ENCODE results near the gene P4HTM. TPM values are rescaled to one million over a fixed set of nuclear protein-coding genes. Genes with fewer than 3 reads are reported as not detected.

P4HTM gene, protein sequence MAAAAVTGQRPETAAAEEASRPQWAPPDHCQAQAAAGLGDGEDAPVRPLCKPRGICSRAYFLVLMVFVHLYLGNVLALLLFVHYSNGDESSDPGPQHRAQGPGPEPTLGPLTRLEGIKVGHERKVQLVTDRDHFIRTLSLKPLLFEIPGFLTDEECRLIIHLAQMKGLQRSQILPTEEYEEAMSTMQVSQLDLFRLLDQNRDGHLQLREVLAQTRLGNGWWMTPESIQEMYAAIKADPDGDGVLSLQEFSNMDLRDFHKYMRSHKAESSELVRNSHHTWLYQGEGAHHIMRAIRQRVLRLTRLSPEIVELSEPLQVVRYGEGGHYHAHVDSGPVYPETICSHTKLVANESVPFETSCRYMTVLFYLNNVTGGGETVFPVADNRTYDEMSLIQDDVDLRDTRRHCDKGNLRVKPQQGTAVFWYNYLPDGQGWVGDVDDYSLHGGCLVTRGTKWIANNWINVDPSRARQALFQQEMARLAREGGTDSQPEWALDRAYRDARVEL
- total RNA-seq (2014; rRNA removed; shearing (Covaris generic); ENCODE audit: low replicate concordance) = 65.2 and 72.9 TPM in 2 replicates

DNA sequence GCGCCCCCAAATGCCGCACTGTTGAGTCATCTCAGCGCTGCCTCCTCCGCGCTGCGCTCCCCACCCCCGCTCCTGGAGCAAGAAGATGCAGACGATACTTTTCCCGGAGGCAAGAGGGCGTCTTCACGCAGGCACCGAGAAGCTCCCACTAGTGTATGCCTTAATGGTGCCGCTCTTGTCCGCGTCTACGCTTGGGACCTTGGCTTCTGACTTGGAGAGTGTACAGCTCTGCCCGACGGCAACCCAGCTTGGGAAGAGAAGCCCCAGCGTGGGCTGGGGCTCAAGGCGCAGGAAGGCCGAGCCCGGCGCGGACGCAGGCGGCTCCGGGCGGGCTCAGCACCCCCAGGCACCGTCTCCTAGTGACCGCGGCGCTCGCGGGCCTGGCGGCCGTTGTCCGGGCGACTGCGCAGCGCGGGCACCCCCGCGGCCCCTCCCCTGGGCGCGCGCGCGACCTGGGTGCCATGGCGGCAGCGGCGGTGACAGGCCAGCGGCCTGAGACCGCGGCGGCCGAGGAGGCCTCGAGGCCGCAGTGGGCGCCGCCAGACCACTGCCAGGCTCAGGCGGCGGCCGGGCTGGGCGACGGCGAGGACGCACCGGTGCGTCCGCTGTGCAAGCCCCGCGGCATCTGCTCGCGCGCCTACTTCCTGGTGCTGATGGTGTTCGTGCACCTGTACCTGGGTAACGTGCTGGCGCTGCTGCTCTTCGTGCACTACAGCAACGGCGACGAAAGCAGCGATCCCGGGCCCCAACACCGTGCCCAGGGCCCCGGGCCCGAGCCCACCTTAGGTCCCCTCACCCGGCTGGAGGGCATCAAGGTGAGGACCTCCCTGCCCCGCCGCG is at the start of gene P4HTM:
Gene P4HTM (plus strand): TSS at position 446 of the 840 bp plus-strand sequence. CDS start 16 bp downstream, at position 462.
- in situ Hi-C loops (cut with HindIII; ENCODE audit: low pct_unique_long_range_greater_than_20kb, low sequenced_read_pairs) = no loop called here

DNA sequence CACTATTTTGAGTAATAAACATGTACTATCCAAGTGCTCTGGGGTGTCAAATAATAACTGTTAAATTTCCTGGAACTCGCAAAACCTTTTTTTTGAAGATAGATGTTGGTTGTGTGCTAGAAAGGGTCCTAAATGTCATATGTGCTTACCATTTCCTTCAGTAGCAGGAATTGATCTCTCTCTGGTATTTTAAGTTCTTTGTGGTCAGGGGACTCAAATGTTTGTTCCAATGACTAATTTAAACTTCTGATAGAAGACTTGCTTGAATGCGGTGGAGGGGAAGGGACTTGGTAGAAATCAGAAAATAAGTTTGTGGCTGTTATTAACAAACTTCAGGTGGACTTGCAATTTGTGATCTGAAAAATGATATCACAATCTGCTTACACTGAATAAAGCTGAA is 44.6 kb upstream of the P4HTM start:
- in situ Hi-C loops (cut with HindIII; ENCODE audit: low pct_unique_long_range_greater_than_20kb, low sequenced_read_pairs) = no loop called here
- DNase-seq (ENCODE audit: low read depth) = no peak

More for the DNA sequence above, at the start of gene P4HTM:
- peak; percentile 86 for DNase-seq (ENCODE audit: low read depth)

DNA sequence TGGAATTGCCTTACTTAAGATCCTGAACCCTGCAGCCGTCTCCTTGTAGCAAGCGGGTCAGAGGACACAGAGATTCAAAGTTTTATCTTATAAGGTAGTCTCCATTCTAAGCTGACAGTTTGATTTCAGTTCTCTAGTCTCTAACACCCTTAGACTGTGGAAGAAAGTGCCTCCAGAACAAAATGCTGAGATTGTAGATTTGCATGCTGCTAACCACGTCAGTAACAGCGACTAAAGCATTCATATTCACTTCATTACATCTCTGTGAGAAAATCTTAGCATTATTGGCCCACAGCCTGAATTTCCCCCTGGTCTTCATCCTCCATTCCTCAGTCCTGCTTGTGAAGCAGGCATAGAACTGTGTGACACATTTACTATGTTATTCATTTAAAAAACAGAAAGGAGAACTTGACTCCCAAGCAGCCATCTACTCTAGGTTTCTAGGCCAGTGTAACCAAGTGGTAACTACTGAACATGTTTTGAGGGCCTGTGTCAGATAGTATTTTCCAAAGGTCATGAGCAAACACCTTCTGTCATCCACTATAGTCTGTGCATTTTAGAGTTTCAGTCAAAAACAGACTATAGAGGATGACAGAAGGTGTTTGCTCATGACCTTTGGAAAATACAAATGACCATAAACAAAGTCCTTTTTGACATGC is 44.0 kb upstream of the P4HTM start:
- DNase-seq (ENCODE audit: low read depth) = no peak
- in situ Hi-C loops (cut with HindIII; ENCODE audit: low pct_unique_long_range_greater_than_20kb, low sequenced_read_pairs) = no loop called here

DNA sequence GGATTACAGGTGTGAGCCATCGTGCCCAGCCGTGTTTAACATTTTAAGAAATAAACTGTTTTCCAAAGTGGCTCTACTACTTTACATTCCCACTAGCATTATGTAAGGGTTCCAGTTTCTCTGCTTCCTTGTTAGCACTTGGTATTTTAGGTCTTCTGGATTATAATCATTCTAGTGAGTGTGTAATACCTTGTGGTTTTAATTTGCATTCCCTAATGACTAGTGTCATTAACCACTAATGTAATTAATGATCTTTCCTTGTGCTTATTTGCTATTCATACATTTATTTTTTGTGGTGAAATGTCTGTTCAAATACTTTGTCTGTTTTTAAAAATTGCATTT is 40.7 kb upstream of the P4HTM start:
- in situ Hi-C loops (cut with HindIII; ENCODE audit: low pct_unique_long_range_greater_than_20kb, low sequenced_read_pairs) = no loop called here
- peak; percentile 12 for DNase-seq (ENCODE audit: low read depth)

DNA sequence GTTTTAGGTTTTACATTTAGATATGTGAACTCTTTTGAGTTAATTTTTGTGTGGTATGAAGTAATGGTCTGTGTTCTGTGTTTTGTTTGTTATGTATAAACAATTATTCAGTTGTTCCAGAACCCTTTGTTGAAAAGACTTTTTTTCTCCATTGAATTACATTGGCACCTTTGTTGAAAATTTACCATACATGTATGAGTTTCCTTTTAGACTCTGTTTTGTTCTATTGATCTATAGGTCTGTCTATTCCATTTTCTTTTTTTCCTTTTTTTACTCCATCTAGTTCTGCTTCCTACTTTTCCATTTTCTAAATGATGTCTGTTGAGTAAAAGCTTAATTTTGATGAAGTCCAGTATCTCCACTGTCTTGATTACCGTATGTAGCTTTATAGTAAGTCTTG is 40.0 kb upstream of the P4HTM start:
- no peak for DNase-seq (ENCODE audit: low read depth)
- in situ Hi-C loops (cut with HindIII; ENCODE audit: low pct_unique_long_range_greater_than_20kb, low sequenced_read_pairs) = no loop called here

- DNase-seq (ENCODE audit: low read depth) = no peak
- in situ Hi-C loops (cut with HindIII; ENCODE audit: low pct_unique_long_range_greater_than_20kb, low sequenced_read_pairs) = no loop called here
Measured at GRCh38 chr3:48951764-48952163, 38.3 kb upstream of the P4HTM start.

- in situ Hi-C loops (cut with HindIII; ENCODE audit: low pct_unique_long_range_greater_than_20kb, low sequenced_read_pairs) = no loop called here
- DNase-seq (ENCODE audit: low read depth) = peak; percentile 10
Measured at GRCh38 chr3:48952510-48953118, 37.4 kb upstream of the P4HTM start.

DNA sequence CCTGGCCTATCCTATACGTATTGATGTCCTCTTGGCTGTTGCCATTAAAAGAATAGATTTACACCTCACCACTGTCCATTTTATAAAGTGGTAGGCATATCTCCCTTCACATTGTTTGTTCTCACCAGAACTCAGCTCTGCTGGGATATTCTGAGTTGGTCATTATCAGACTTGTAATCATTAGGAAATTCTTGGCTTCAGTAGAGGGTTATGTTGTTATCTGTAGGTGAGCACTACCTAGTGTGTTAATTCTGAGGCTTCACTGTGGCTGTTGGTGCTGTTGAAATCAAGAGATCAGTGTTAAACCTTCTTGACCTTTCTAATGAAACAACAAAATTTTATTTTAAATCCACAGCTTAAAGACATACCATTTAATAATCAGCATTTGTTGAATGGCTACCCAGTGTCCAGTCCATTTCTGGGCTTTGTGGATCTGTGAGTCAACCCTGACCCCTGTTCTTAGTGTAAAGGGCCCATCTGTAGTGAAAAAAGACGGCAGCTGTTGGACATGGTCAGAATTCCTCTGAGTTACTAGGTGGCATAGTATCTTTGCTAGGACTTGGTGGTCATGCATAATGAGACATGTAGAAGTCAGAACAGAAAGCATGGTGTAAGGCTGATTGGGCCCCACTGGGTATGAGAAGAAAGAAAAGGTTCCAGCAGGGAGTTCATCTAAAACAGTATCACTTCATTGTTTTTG is 32.9 kb upstream of the P4HTM start:
- DNase-seq (ENCODE audit: low read depth) = no peak
- in situ Hi-C loops (cut with HindIII; ENCODE audit: low pct_unique_long_range_greater_than_20kb, low sequenced_read_pairs) = no loop called here

GRCh38 chr3:48960841-48961413 is 29.1 kb upstream of the P4HTM start:
- no peak for DNase-seq (ENCODE audit: low read depth)
- in situ Hi-C loops (cut with HindIII; ENCODE audit: low pct_unique_long_range_greater_than_20kb, low sequenced_read_pairs) = no loop called here

GRCh38 chr3:48962340-48962739 is 27.7 kb upstream of the P4HTM start:
- in situ Hi-C loops (cut with HindIII; ENCODE audit: low pct_unique_long_range_greater_than_20kb, low sequenced_read_pairs) = no loop called here
- no peak for DNase-seq (ENCODE audit: low read depth)

- in situ Hi-C loops (cut with HindIII; ENCODE audit: low pct_unique_long_range_greater_than_20kb, low sequenced_read_pairs) = no loop called here
- DNase-seq (ENCODE audit: low read depth) = no peak
Measured at GRCh38 chr3:48962939-48963338, 27.1 kb upstream of the P4HTM start.

- in situ Hi-C loops (cut with HindIII; ENCODE audit: low pct_unique_long_range_greater_than_20kb, low sequenced_read_pairs) = no loop called here
- DNase-seq (ENCODE audit: low read depth) = no peak
Measured at GRCh38 chr3:48963591-48963990, 26.4 kb upstream of the P4HTM start.

GRCh38 chr3:48966367-48966766 is 23.7 kb upstream of the P4HTM start:
- DNase-seq (ENCODE audit: low read depth) = no peak
- in situ Hi-C loops (cut with HindIII; ENCODE audit: low pct_unique_long_range_greater_than_20kb, low sequenced_read_pairs) = no loop called here

- DNase-seq (ENCODE audit: low read depth) = no peak
- in situ Hi-C loops (cut with HindIII; ENCODE audit: low pct_unique_long_range_greater_than_20kb, low sequenced_read_pairs) = no loop called here
Measured at GRCh38 chr3:48966876-48967361, 23.1 kb upstream of the P4HTM start.

GRCh38 chr3:48970586-48970985 is 19.5 kb upstream of the P4HTM start:
- no peak for DNase-seq (ENCODE audit: low read depth)
- in situ Hi-C loops (cut with HindIII; ENCODE audit: low pct_unique_long_range_greater_than_20kb, low sequenced_read_pairs) = no loop called here

DNA sequence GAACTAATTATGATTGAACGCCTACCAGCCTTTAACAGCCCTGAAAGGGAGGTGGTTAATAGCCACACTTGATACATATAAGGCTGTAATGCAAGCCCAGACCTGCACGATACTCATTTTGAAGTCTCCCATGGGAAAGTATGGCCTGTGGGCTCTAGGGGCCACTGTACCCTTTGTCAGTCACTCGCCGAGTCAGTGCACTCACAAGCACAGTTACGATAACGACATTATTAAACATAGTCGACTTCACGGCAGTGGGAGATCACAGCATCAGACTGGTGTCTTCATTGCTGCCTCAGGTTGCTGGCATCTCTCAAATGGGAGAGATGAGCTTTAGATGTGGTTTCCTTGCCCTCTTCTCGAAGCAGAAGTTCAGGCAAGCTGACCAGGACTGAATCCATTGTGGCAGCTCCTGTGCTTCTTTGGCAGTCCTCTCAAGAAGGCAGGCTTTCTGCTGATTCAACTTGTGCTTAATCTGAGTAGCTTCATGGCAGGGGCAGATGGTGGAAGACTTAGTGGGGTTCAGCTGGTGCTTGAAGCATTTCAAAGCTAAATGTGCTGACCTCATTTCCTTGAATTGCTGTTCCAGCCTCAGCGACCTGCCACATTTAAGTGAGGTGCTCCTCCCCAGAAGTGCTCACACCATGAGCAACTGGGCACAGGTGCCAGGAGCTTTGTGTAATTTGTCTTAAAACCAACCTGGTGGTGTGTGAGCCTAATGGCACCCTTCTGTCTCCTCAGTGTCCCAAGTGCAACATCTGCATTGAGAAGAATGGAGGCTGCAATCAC is 15.8 kb upstream of the P4HTM start:
- DNase-seq (ENCODE audit: low read depth) = no peak
- in situ Hi-C loops (cut with HindIII; ENCODE audit: low pct_unique_long_range_greater_than_20kb, low sequenced_read_pairs) = no loop called here

DNA sequence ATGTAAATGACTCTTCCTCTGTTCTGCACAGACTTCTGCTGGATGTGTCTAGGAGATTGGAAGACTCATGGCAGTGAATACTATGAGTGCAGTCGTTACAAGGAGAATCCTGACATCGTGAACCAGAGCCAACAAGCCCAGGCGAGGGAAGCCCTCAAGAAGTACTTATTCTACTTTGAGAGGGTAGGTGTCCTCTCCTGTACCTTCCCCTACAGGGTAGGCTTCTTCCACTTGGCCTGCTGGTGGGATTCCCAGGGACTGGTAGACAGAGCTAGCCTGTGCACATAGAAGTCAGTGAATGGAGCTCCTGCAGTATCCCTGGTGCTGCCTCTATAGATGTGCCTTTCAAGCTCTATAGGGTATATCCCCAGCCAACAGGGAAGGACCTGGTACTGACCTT is 10.6 kb upstream of the P4HTM start:
- in situ Hi-C loops (cut with HindIII; ENCODE audit: low pct_unique_long_range_greater_than_20kb, low sequenced_read_pairs) = no loop called here

More for the DNA sequence above, 10.6 kb upstream of the P4HTM start:
- DNase-seq (ENCODE audit: low read depth) = no peak
